ENCODE measurements around the gene TBC1D14.

DNA sequence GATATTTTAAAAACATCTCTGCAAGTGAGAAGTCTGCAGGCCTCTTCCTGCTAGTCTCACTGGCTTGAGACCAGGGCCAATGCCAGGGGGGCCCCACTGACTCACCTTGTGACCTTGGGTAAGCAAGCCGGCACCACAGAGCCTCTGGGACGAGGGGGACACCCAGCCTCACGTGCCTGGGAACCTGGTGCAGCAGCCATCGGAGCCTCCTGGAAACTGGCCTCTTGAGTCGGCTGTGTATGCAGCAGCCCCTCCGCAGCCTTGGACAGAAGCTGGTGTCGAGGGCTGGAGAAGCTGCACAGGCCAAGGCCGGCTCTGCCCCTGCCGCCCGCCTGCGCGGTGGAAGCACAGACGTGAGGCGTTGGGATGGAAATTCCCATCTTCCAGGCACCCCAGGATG lies 142.3 kb downstream of the TBC1D14 start:
- TF ChIP-seq CTCF (IDR thresholded peaks at IDR 0.05) (no peak), POLR2AphosphoS5 (IDR thresholded peaks at IDR 0.05) (no peak), POLR2A (IDR thresholded peaks at IDR 0.05) (no peak)

Measured in transverse colon (tissue), 4 donors.